Activated T-helper 2 cell treated with anti-CD3 and anti-CD28 coated beads, Interferon-gamma antibody, Interleukin-2, Interleukin-4, amounts not matched to agents 10 μg/mL and 5 μg/mL and 100 μg/mL, durations not matched to agents 14 hours and 24 hours and 36 hours (primary cell): Measurements from ENCODE around the gene DOK1. TPM values are rescaled to one million over a fixed set of nuclear protein-coding genes. Genes with fewer than 3 reads are reported as not detected.

Experiments used
- DNase-seq: peaks from one replicate; pipeline ENCODE4 v3.0.0; 2021; ENCODE audit warnings: low spot score
- H3K27ac Mint-ChIP-seq: one replicate; pipeline ENCODE4 v1.8.0; 2021; ENCODE audit warnings: mixed read lengths
- H3K27me3 Mint-ChIP-seq: one replicate; pipeline ENCODE4 v1.8.0; 2021; ENCODE audit warnings: low read depth, mixed read lengths
- H3K36me3 Mint-ChIP-seq: one replicate; pipeline ENCODE4 v1.8.0; 2021; ENCODE audit warnings: low read depth, mixed read lengths
- H3K4me1 Mint-ChIP-seq: one replicate; pipeline ENCODE4 v1.8.0; 2021; ENCODE audit warnings: low read depth, mixed read lengths
- H3K4me3 Mint-ChIP-seq: one replicate; pipeline ENCODE4 v1.8.0; 2021; ENCODE audit warnings: low read depth, mild to moderate bottlenecking, moderate library complexity, mixed read lengths
- H3K9me3 Mint-ChIP-seq: one replicate; pipeline ENCODE4 v1.8.0; 2021; ENCODE audit warnings: mixed read lengths
- intact Hi-C: fragments of 100-400 bp; cut with micrococcal nuclease; formaldehyde crosslinking; loops from one replicate; pipeline ENCODE4 v1.15.1; 2023
- total RNA-seq: library from RNA; stranded (reverse); gene quantifications from 2 replicates; pipeline ENCODE4 v1.2.3, GENCODE V29; 2022

The DOK1 gene
- total RNA-seq, 1 donor from 2014 or later, result 41.4 TPM

GRCh38 chr2:74571058-74571457 lies 16.5 kb downstream of the DOK1 start:
- peaks cover 60% of the 10 kb centered on the region for H3K4me1 Mint-ChIP-seq
- H3K9me3 Mint-ChIP-seq, result no peaks in the 10 kb centered on the region
- no peaks in the 10 kb centered on the region for H3K27me3 Mint-ChIP-seq
- DNase-seq, result no peak
- peaks cover 2% of the 10 kb centered on the region for H3K36me3 Mint-ChIP-seq
- no peak overlapping the region for H3K27ac Mint-ChIP-seq
- H3K4me3 Mint-ChIP-seq, result no peak overlapping the region
- intact Hi-C loops, result loop anchor here (2.0 kb wide), 1 partner anchor 14 kb away; no protein-coding TSS in a partner anchor

DNA sequence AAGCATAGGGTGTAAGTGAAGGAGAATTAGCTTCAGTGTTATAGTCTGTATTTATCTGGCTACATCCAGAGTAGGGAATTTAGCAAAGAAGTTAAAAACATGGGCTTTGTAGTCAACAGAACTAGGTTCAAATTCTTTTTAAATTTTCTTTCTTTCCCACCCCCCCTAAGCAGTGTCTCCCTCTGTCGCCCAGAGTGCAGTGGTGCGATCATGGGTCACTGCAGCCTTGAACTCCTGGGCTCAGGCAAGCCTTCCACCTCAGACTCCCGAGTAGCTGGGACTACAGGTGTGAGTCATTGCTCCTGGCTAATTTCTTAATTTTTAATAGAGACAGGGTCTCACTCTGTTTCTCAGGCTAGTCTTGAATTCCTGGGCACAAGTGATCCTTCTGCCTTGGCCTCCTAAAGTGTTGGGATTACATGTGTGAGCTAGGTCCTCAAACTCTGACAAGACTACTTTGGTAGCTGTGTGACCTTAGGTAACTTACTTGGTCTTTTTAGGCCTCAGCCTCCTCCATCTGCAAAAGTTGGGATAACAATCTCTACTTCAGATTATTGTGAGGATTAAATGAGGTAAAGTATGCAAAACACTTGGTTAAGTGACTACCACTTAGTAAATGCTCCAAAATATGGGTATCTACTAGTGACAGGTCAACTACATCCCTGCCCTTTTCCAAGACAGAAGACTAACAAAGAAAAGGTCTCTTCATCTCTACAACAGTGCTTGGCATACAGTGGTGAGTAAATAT lies 17.8 kb downstream of the DOK1 start:
- no peaks in the 10 kb centered on the region for H3K27me3 Mint-ChIP-seq
- peaks cover 65% of the 10 kb centered on the region for H3K4me1 Mint-ChIP-seq
- H3K36me3 Mint-ChIP-seq, result peaks cover 2% of the 10 kb centered on the region
- no peak overlapping the region for H3K4me3 Mint-ChIP-seq
- no peak for DNase-seq
- intact Hi-C loops, result no loop called here
- H3K27ac Mint-ChIP-seq, result peak overlapping the region; percentile 18
- no peaks in the 10 kb centered on the region for H3K9me3 Mint-ChIP-seq

DNA sequence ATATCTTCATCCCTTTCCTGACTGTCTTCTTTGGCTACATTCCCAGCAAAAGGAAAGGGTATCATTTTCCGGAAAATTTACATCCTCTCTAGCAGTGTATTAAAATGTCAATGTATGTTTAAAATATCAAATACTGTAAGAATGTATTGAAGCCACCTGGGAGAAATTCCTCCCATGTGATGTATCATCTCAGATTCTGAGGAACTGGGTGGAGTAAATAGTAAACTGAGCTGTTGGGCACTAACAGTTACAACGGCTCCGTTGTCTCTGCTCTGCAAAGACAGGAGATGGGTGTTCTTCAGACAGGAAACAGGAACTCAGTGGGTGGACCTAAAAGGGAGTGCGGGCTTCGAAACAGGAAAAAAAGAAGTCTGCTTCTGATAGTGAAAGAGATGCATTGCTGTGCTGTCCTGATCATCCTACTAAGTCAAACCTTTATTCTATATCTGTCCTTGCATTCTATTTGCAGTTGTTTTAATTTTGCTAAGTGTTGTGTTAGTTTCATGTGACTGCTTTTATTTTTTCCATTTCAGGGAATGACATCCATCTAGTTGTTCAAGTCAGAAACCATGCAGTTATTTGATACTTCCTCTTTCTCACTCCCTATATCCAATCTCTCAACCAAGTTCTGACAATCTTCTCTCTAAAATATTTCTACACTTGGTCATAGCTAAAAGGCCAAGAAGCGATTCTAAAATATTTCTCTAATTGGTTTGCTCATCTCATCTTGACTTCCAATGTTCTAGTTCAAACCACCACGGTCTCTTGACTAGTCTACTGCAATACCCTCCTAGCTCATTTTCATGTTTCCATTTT lies 19.4 kb downstream of the DOK1 start:
- H3K27ac Mint-ChIP-seq, result peak overlapping the region; percentile 74
- H3K4me3 Mint-ChIP-seq, result peak overlapping the region; percentile 34
- no peaks in the 10 kb centered on the region for H3K27me3 Mint-ChIP-seq
- H3K4me1 Mint-ChIP-seq, result peaks cover 63% of the 10 kb centered on the region
- DNase-seq, result peak; percentile 45
- peaks cover 2% of the 10 kb centered on the region for H3K36me3 Mint-ChIP-seq
- H3K9me3 Mint-ChIP-seq, result no peaks in the 10 kb centered on the region
- intact Hi-C loops, result no loop called here

GRCh38 chr2:74575320-74575719 lies 20.8 kb downstream of the DOK1 start:
- no peak overlapping the region for H3K4me3 Mint-ChIP-seq
- H3K4me1 Mint-ChIP-seq, result peaks cover 64% of the 10 kb centered on the region
- H3K27me3 Mint-ChIP-seq, result no peaks in the 10 kb centered on the region
- no peak overlapping the region for H3K27ac Mint-ChIP-seq
- intact Hi-C loops, result no loop called here
- no peak for DNase-seq
- H3K9me3 Mint-ChIP-seq, result no peaks in the 10 kb centered on the region
- peaks cover 2% of the 10 kb centered on the region for H3K36me3 Mint-ChIP-seq

GRCh38 chr2:74576211-74576862 lies 21.8 kb downstream of the DOK1 start:
- no peaks in the 10 kb centered on the region for H3K9me3 Mint-ChIP-seq
- no peak for DNase-seq
- H3K27me3 Mint-ChIP-seq, result no peaks in the 10 kb centered on the region
- H3K36me3 Mint-ChIP-seq, result peaks cover 2% of the 10 kb centered on the region
- intact Hi-C loops, result no loop called here
- H3K27ac Mint-ChIP-seq, result peak overlapping the region; percentile 39
- H3K4me1 Mint-ChIP-seq, result peaks cover 65% of the 10 kb centered on the region
- H3K4me3 Mint-ChIP-seq, result no peak overlapping the region

DNA sequence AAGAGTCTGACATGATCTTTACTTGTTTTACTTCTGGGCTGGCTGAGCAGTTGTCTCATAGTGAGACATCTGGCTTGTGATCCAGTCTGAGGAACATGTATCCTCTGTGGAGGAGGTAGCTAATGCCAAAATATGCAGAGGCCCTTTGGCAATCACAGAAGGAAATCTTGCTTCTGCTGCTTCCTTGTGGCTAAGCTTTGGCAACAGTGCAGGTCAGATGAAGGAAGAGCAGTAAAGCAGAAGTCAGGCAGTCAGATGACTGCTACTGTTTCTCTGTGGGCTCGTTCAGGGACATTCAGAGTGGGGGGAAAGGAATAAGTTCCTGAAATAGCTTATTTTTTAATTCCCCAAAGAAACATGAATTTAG lies 22.3 kb downstream of the DOK1 start:
- Mint-ChIP-seq H3K4me3 (no peak overlapping the region), H3K36me3 (peaks cover 2% of the 10 kb centered on the region), H3K9me3 (no peaks in the 10 kb centered on the region), H3K4me1 (peaks cover 65% of the 10 kb centered on the region), H3K27me3 (no peaks in the 10 kb centered on the region), H3K27ac (peak overlapping the region; percentile 39)
- intact Hi-C loops, result loop anchor here (1.0 kb wide), 1 partner anchor 8 kb away; no protein-coding TSS in a partner anchor
- DNase-seq, result no peak

GRCh38 chr2:74577448-74577847 lies 22.9 kb downstream of the DOK1 start:
- peak overlapping the region; percentile 55 for H3K27ac Mint-ChIP-seq
- H3K27me3 Mint-ChIP-seq, result no peaks in the 10 kb centered on the region
- H3K9me3 Mint-ChIP-seq, result no peaks in the 10 kb centered on the region
- no peak for DNase-seq
- intact Hi-C loops, result loop anchor here (1.0 kb wide), 1 partner anchor 8 kb away; no protein-coding TSS in a partner anchor
- no peak overlapping the region for H3K4me3 Mint-ChIP-seq
- peaks cover 2% of the 10 kb centered on the region for H3K36me3 Mint-ChIP-seq
- peaks cover 59% of the 10 kb centered on the region for H3K4me1 Mint-ChIP-seq

DNA sequence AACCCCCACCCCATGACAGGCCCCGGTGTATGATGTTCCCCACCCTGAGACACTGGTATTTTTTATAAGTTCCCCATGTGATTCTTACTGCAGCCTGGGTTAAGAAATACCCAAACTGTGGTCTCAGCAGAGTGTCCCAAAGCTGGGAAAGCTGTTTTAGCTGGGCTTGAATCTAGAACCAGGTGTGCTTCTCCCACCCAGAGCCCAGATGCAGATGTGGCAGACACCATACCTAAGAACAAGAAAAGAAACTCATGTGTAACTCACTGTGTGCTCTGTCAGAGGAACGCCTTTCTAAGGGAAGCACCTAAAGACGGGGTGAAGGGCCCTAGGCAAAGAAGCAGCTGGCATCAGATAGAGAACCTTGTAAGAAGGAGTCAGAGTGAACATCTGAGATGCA lies 23.9 kb downstream of the DOK1 start:
- intact Hi-C loops, result no loop called here
- Mint-ChIP-seq H3K4me3 (no peak overlapping the region), H3K27ac (peak overlapping the region; percentile 44), H3K4me1 (peaks cover 59% of the 10 kb centered on the region), H3K27me3 (no peaks in the 10 kb centered on the region), H3K9me3 (no peaks in the 10 kb centered on the region), H3K36me3 (peaks cover 2% of the 10 kb centered on the region)
- no peak for DNase-seq

GRCh38 chr2:74581463-74581862 lies 26.9 kb downstream of the DOK1 start:
- intact Hi-C loops, result no loop called here
- H3K9me3 Mint-ChIP-seq, result no peaks in the 10 kb centered on the region
- H3K27me3 Mint-ChIP-seq, result no peaks in the 10 kb centered on the region
- DNase-seq, result no peak
- peaks cover 56% of the 10 kb centered on the region for H3K4me1 Mint-ChIP-seq
- H3K36me3 Mint-ChIP-seq, result no peaks in the 10 kb centered on the region
- no peak overlapping the region for H3K4me3 Mint-ChIP-seq
- no peak overlapping the region for H3K27ac Mint-ChIP-seq

DNA sequence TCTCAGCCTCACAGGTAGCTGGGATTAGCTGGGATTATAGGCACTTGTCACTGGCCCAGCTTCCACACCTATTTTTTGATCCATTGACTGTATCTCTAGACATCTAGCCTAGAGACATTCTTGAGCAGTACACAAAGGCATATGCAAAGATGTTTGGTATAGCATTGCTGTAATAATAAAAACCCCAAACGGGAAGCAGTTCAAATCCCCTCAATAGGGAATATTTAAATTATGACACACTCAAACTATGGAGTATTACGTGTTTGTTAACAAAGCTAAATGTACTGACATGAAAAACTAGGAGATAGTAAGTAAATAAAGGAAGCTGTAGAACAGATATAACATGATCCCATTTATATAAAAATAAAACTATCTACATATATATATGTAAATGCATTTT lies 27.7 kb downstream of the DOK1 start:
- Mint-ChIP-seq H3K4me1 (peaks cover 49% of the 10 kb centered on the region), H3K27ac (no peak overlapping the region), H3K4me3 (no peak overlapping the region), H3K9me3 (no peaks in the 10 kb centered on the region), H3K36me3 (no peaks in the 10 kb centered on the region), H3K27me3 (no peaks in the 10 kb centered on the region)
- no peak for DNase-seq
- intact Hi-C loops, result no loop called here

DNA sequence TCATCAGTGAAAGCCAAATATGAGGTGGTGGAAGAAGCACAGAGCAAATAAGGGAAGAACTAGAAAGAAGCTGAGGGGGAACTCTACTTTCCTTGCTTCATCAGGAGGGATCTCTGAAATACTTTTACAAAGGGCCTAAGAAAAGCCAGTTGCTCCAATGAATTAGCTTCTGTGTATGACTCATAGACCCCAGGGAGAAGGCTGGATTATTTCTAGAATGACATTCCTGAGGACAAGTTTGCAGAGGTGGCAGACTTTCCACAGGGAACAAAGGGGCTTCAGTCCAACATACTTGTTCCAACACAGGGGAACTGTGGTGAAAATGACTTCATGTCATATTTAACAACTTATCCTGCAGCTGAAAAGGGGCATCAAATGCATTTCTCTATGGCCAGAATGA lies 29.0 kb downstream of the DOK1 start:
- intact Hi-C loops, result no loop called here
- H3K36me3 Mint-ChIP-seq, result no peaks in the 10 kb centered on the region
- H3K4me1 Mint-ChIP-seq, result peaks cover 42% of the 10 kb centered on the region
- H3K27me3 Mint-ChIP-seq, result no peaks in the 10 kb centered on the region
- no peak overlapping the region for H3K4me3 Mint-ChIP-seq
- no peak overlapping the region for H3K27ac Mint-ChIP-seq
- no peaks in the 10 kb centered on the region for H3K9me3 Mint-ChIP-seq
- no peak for DNase-seq

GRCh38 chr2:74584088-74584645 lies 29.6 kb downstream of the DOK1 start:
- Mint-ChIP-seq H3K27ac (peak overlapping the region; percentile 81), H3K9me3 (no peaks in the 10 kb centered on the region), H3K4me1 (peaks cover 41% of the 10 kb centered on the region), H3K27me3 (peaks cover 5% of the 10 kb centered on the region), H3K36me3 (no peaks in the 10 kb centered on the region), H3K4me3 (peak overlapping the region; percentile 60)
- intact Hi-C loops, result loop anchor here (2.0 kb wide), 2 partner anchors 13 to 29 kb away; partner anchors contain the start of gene DOK1
- no peak for DNase-seq
